ENCODE data around the gene SIRT5. TPM values are rescaled to one million over a fixed set of nuclear protein-coding genes. Genes with fewer than 3 reads are reported as not detected.

Gene SIRT5
- total RNA-seq, 2 donors from 2014 or later = 12.1 to 19.0 TPM

DNA sequence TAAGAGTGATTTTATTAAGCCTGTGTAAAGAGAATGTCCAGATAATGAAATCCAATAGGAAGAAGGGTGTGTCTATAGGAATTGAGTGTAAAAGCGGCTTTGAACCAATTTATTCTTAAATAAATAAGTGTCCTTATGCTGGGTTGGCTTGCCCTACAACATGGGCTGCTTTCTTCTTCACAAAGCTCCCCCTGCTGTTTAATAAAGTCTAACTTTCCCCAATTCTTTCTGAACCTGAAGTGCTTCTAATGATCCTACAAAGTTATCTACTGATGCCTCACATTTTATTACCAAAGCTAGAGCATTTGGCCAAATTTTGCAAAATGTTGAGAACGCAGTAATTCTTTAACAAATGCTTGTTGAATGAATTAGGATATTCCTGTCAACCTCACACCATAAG lies 36.3 kb upstream of the SIRT5 start:
- no peak overlapping the region for H3K4me3 Mint-ChIP-seq
- Histone ChIP-seq H3K27me3 (ENCODE audit: control insufficient read depth, insufficient read depth, low read length, poor library complexity, severe bottlenecking) (peaks cover 33% of the 10 kb centered on the region), H3K9ac (ENCODE audit: extremely low read depth, low read length, poor library complexity, severe bottlenecking) (no peak overlapping the region), H3K27ac (ENCODE audit: low read depth, low read length) (no peak overlapping the region), H3K4me3 (ENCODE audit: low read length) (no peak overlapping the region), H3K9me3 (ENCODE audit: control insufficient read depth, low read length) (no peaks in the 10 kb centered on the region), H3K36me3 (ENCODE audit: control insufficient read depth, insufficient read depth, low read length) (no peaks in the 10 kb centered on the region), H3K4me1 (ENCODE audit: control insufficient read depth, insufficient read depth, low read length) (no peaks in the 10 kb centered on the region)
- peaks cover 8% of the 10 kb centered on the region for H3K9me3 Mint-ChIP-seq
- TF ChIP-seq, protein P1, sequence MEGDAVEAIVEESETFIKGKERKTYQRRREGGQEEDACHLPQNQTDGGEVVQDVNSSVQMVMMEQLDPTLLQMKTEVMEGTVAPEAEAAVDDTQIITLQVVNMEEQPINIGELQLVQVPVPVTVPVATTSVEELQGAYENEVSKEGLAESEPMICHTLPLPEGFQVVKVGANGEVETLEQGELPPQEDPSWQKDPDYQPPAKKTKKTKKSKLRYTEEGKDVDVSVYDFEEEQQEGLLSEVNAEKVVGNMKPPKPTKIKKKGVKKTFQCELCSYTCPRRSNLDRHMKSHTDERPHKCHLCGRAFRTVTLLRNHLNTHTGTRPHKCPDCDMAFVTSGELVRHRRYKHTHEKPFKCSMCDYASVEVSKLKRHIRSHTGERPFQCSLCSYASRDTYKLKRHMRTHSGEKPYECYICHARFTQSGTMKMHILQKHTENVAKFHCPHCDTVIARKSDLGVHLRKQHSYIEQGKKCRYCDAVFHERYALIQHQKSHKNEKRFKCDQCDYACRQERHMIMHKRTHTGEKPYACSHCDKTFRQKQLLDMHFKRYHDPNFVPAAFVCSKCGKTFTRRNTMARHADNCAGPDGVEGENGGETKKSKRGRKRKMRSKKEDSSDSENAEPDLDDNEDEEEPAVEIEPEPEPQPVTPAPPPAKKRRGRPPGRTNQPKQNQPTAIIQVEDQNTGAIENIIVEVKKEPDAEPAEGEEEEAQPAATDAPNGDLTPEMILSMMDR (conservative IDR thresholded peaks at IDR 0.05) = peak; percentile 54
- H3K36me3 Mint-ChIP-seq (ENCODE audit: low read depth) = no peaks in the 10 kb centered on the region
- DNase-seq = no peak
- no peak overlapping the region for H3K27ac Mint-ChIP-seq
- H3K27me3 Mint-ChIP-seq (ENCODE audit: insufficient read depth) = peaks cover 22% of the 10 kb centered on the region
- 100% methylated on average over 1 of the region's 2 CpGs for WGBS, 2 experiments (ENCODE audit: insufficient coverage in 1 of 2, insufficient read length in 1 of 2)
- H3K4me1 Mint-ChIP-seq = peaks cover 9% of the 10 kb centered on the region

DNA sequence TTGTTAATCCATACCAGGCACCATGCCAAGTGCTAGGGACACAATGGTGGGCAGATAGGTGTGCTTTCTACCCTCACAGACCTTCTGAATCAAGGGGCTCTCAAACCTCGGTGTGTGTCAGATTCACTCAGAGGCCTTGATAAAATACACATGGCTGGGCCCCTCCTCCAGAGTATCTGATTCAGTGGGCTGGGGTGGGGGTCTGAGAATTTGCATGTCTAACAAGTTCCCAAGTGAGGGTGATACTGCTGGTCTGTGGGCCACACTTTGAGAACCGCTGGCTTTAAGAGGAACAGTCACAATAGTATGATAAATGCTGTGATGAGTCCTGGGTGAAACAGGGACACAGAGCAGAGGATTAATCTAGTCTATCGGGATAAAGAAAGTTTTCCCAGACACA lies 35.8 kb upstream of the SIRT5 start:
- TF ChIP-seq, protein P1 (conservative IDR thresholded peaks at IDR 0.05) = no peak

DNA sequence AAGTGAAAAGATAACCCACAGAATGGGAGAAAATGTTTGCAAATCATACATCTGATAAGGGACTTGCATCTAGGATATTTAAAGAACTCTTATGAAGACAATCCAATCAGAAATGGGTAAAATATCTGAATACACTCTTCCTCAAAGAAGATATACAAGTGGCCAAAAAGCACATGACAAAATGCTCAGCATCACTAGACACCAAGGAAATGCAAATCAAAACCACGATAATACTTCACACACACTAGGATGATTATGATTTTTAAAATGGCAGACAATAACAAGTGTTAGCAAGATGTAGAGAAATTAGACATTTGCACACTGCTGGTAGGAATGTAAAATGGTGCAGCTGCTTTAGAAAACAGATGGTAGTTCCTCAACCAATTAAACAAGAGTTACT lies 34.8 kb upstream of the SIRT5 start:
- Mint-ChIP-seq H3K27ac (no peak overlapping the region), H3K4me1 (peaks cover 7% of the 10 kb centered on the region), H3K9me3 (peaks cover 8% of the 10 kb centered on the region), H3K4me3 (no peak overlapping the region), H3K36me3 (ENCODE audit: low read depth) (no peaks in the 10 kb centered on the region), H3K27me3 (ENCODE audit: insufficient read depth) (peaks cover 10% of the 10 kb centered on the region)
- DNase-seq = no peak
- H3K36me3 ChIP-seq (ENCODE audit: control insufficient read depth, insufficient read depth, low read length) = no peaks in the 10 kb centered on the region
- 100% methylated on average over 1 of the region's 1 CpG; no CpG with 5 or more reads in 1 of the 2 experiments for WGBS, 2 experiments (ENCODE audit: insufficient coverage in 1 of 2, insufficient read length in 1 of 2)
- peaks cover 19% of the 10 kb centered on the region for H3K27me3 ChIP-seq (ENCODE audit: control insufficient read depth, insufficient read depth, low read length, poor library complexity, severe bottlenecking)
- H3K4me1 ChIP-seq (ENCODE audit: control insufficient read depth, insufficient read depth, low read length) = no peaks in the 10 kb centered on the region
- TF ChIP-seq, protein P1 (conservative IDR thresholded peaks at IDR 0.05) = no peak
- no peaks in the 10 kb centered on the region for H3K9me3 ChIP-seq (ENCODE audit: control insufficient read depth, low read length)
- no peak overlapping the region for H3K27ac ChIP-seq (ENCODE audit: low read depth, low read length)
- no peak overlapping the region for H3K9ac ChIP-seq (ENCODE audit: extremely low read depth, low read length, poor library complexity, severe bottlenecking)
- no peak overlapping the region for H3K4me3 ChIP-seq (ENCODE audit: low read length)

More for the DNA sequence above, 35.8 kb upstream of the SIRT5 start:
- Histone ChIP-seq H3K27ac (ENCODE audit: low read depth, low read length) (no peak overlapping the region), H3K27me3 (ENCODE audit: control insufficient read depth, insufficient read depth, low read length, poor library complexity, severe bottlenecking) (peaks cover 28% of the 10 kb centered on the region), H3K9ac (ENCODE audit: extremely low read depth, low read length, poor library complexity, severe bottlenecking) (no peak overlapping the region), H3K4me1 (ENCODE audit: control insufficient read depth, insufficient read depth, low read length) (no peaks in the 10 kb centered on the region), H3K4me3 (ENCODE audit: low read length) (no peak overlapping the region), H3K36me3 (ENCODE audit: control insufficient read depth, insufficient read depth, low read length) (no peaks in the 10 kb centered on the region), H3K9me3 (ENCODE audit: control insufficient read depth, low read length) (no peaks in the 10 kb centered on the region)
- Mint-ChIP-seq H3K36me3 (ENCODE audit: low read depth) (no peaks in the 10 kb centered on the region), H3K27ac (no peak overlapping the region), H3K27me3 (ENCODE audit: insufficient read depth) (peaks cover 18% of the 10 kb centered on the region), H3K4me3 (no peak overlapping the region), H3K9me3 (peaks cover 8% of the 10 kb centered on the region), H3K4me1 (peaks cover 7% of the 10 kb centered on the region)
- DNase-seq = no peak
- 88% methylated on average over 3 of the region's 3 CpGs; no CpG with 5 or more reads in 1 of the 2 experiments for WGBS, 2 experiments (ENCODE audit: insufficient coverage in 1 of 2, insufficient read length in 1 of 2)
